GM12892 (cell line): ENCODE measurements around the gene ECE2.

Experiments used
- POLR2A ChIP-seq: IDR thresholded peaks from 2 replicates; pipeline ENCODE4 v1.6.1; 2011; ENCODE audit warnings: low read depth, low read length, control low read depth
- TAF1 ChIP-seq: IDR thresholded peaks from 2 replicates; pipeline ENCODE4 v1.6.1; 2011; ENCODE audit warnings: low read depth, mild to moderate bottlenecking, control low read depth, low read length, borderline replicate concordance

DNA sequence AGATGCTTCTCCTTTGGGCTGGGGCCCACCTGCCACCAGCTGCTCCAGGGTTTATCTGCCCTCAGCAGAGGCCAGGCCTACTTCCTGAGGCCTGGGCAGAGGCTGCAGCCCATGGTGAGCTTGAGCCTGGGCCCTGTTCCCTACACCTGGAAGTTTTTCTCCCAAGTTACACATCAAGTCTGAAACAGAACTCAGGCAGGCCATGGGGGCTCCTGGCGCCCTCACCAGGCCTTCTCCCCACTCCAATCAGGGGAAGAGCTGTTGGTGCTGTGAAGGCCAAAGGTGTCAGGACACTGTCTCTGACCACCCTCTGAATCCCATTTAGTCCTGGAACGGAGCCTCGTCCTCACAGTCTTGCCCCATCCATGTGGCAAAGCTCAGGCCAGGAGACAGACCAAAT lies 39.2 kb upstream of the ECE2 start:
- TF ChIP-seq POLR2A = no peak
- no peak for TF ChIP-seq TAF1
